Right lobe of liver (tissue), 4 donors: ENCODE measurements around the gene SPTB.

Experiments
- POLR2A ChIP-seq: fragments of 450-650 bp; IDR thresholded peaks from one replicate; pipeline ENCODE4 v1.6.1; 2017; ENCODE audit warnings: antibody characterized with exemption, mild to moderate bottlenecking
- TF ChIP-seq, protein P1 (sequence below), 4 donors: fragments of 200-600 bp in 3 of 4; fragments of 450-650 bp in 1 of 4; IDR thresholded peaks; one replicate each; pipeline versions ENCODE4 v1.5.1 to v1.8.0; 2016 to 2022; ENCODE audit warnings: antibody characterized with exemption in 4 of 4, mild to moderate bottlenecking in 2 of 4
- donor health status: DM: no; HTN: no; CAD: no.
- donor health status: DM: no; HTN: no; CAD: no.
- donor health status: DM: no; HTN: yes; CAD: no.

DNA sequence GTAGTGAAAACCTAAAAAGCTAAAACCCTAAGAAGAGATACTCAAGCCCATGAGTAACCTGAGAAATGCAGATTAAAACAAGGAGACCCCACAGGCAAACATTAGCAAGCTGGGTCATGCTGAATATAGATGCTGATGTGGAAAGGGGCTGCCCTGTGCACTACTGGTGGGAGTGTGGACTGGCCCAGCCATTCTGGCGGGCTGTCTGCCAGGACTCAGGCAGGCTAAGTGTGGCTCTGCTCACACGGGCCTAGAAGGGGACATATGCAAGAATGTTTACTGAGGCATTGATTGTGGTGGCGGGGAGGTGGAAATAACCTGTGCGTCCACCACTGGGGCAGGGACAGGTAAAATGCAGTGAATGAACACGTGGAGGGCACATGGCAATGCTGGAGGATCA is 48.3 kb downstream of the SPTB start:
- TF ChIP-seq, protein P1, sequence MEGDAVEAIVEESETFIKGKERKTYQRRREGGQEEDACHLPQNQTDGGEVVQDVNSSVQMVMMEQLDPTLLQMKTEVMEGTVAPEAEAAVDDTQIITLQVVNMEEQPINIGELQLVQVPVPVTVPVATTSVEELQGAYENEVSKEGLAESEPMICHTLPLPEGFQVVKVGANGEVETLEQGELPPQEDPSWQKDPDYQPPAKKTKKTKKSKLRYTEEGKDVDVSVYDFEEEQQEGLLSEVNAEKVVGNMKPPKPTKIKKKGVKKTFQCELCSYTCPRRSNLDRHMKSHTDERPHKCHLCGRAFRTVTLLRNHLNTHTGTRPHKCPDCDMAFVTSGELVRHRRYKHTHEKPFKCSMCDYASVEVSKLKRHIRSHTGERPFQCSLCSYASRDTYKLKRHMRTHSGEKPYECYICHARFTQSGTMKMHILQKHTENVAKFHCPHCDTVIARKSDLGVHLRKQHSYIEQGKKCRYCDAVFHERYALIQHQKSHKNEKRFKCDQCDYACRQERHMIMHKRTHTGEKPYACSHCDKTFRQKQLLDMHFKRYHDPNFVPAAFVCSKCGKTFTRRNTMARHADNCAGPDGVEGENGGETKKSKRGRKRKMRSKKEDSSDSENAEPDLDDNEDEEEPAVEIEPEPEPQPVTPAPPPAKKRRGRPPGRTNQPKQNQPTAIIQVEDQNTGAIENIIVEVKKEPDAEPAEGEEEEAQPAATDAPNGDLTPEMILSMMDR (IDR thresholded peaks at IDR 0.05), result no peak
- no peak for TF ChIP-seq POLR2A
